GDM1 (cell line): ENCODE data around the gene NEK7.
"Not testable (repeated sequence)": the region's sequence is repeated elsewhere in the genome, so short reads cannot be mapped to it uniquely, and the experiment has no call there.

Experiments used
- DNase-seq: peaks from one replicate; lab custom pipeline; 2025; lab: John Stamatoyannopoulos, UW

Gene NEK7

GRCh38 chr1:198205016-198205684 is 48.4 kb downstream of the NEK7 start:
- no peak for DNase-seq

- DNase-seq: no peak
Observed at GRCh38 chr1:198206292-198206691, 49.5 kb downstream of the NEK7 start.

- DNase-seq: no peak
Observed at GRCh38 chr1:198211696-198212095, 54.9 kb downstream of the NEK7 start.

GRCh38 chr1:198212126-198212525 is 55.3 kb downstream of the NEK7 start:
- DNase-seq: no peak

- DNase-seq: no peak
Observed at GRCh38 chr1:198212675-198213074, 55.9 kb downstream of the NEK7 start.

GRCh38 chr1:198214924-198215323 is 58.1 kb downstream of the NEK7 start:
- no peak for DNase-seq

GRCh38 chr1:198220428-198220827 is 63.6 kb downstream of the NEK7 start:
- no peak for DNase-seq

- not testable (repeated sequence) for DNase-seq
Observed at GRCh38 chr1:198227010-198227409, 70.2 kb downstream of the NEK7 start.

GRCh38 chr1:198227454-198227853 is 70.7 kb downstream of the NEK7 start:
- not testable (repeated sequence) for DNase-seq

GRCh38 chr1:198228925-198229324 is 72.1 kb downstream of the NEK7 start:
- DNase-seq: no peak

- no peak for DNase-seq
Observed at GRCh38 chr1:198231779-198232178, 75.0 kb downstream of the NEK7 start.

- no peak for DNase-seq
Observed at GRCh38 chr1:198232378-198232777, 75.6 kb downstream of the NEK7 start.

- DNase-seq: no peak
Observed at GRCh38 chr1:198232940-198233675, 76.3 kb downstream of the NEK7 start.

- DNase-seq: no peak
Observed at GRCh38 chr1:198234520-198235251, 77.9 kb downstream of the NEK7 start.

GRCh38 chr1:198238121-198238520 is 81.3 kb downstream of the NEK7 start:
- DNase-seq: peak; percentile 84

- DNase-seq: no peak
Observed at GRCh38 chr1:198241553-198241952, 84.8 kb downstream of the NEK7 start.

GRCh38 chr1:198244772-198245171 is 88.0 kb downstream of the NEK7 start:
- no peak for DNase-seq

GRCh38 chr1:198245379-198245778 is 88.6 kb downstream of the NEK7 start:
- no peak for DNase-seq

- no peak for DNase-seq
Observed at GRCh38 chr1:198246337-198246736, 89.5 kb downstream of the NEK7 start.

GRCh38 chr1:198253259-198253658 is 96.5 kb downstream of the NEK7 start:
- no peak for DNase-seq

- no peak for DNase-seq
Observed at GRCh38 chr1:198253668-198254067, 96.9 kb downstream of the NEK7 start.

GRCh38 chr1:198254521-198254920 is 97.7 kb downstream of the NEK7 start:
- DNase-seq: no peak

GRCh38 chr1:198254948-198255347 is 98.2 kb downstream of the NEK7 start:
- no peak for DNase-seq
